Measurements from ENCODE around the gene PRR15. TPM values are rescaled to one million over a fixed set of nuclear protein-coding genes. Genes with fewer than 3 reads are reported as not detected.
"Not testable (repeated sequence)": the region's sequence is repeated elsewhere in the genome, so short reads cannot be mapped to it uniquely, and the experiment has no call there.

PRR15 gene
- not detected in 2 replicates for total RNA-seq (2014; rRNA removed; shearing (Covaris generic))

GRCh38 chr7:29563590-29564495 lies at the start of gene PRR15:
Gene PRR15 (plus strand): TSS chr7:29563835. CDS start chr7:29566330, 2,495 bp downstream.
- Histone ChIP-seq H3K27ac (no peak within 1 kb of the TSS), H3K4me1 (replicated peaks) (peaks cover 26% of the 10 kb centered on the region), H3K27me3 (replicated peaks) (peaks cover 85% of the 10 kb centered on the region), H3K4me3 (peak within 1 kb of the TSS; percentile 32), H3K9me3 (replicated peaks) (no peaks in the 10 kb centered on the region; the same call in 1 of the 2 replicates), H3K36me3 (no peaks in the 10 kb centered on the region)
- no peak for DNase-seq (ENCODE audit: low read depth in 1 of 2, low spot score in 2 of 2)

- Histone ChIP-seq H3K27ac (no peak overlapping the region), H3K4me1 (replicated peaks) (no peaks in the 10 kb centered on the region), H3K4me3 (no peak overlapping the region), H3K9me3 (replicated peaks) (no peaks in the 10 kb centered on the region), H3K36me3 (no peaks in the 10 kb centered on the region), H3K27me3 (replicated peaks) (no peaks in the 10 kb centered on the region; the same call in 1 of the 2 replicates)
- no peak for DNase-seq (ENCODE audit: low read depth in 1 of 2, low spot score in 2 of 2)
Observed at GRCh38 chr7:29516491-29516890, 47.1 kb upstream of the PRR15 start.

- Histone ChIP-seq H3K27ac (no peak overlapping the region), H3K27me3 (replicated peaks) (no peaks in the 10 kb centered on the region; the same call in 1 of the 2 replicates), H3K4me1 (replicated peaks) (no peaks in the 10 kb centered on the region), H3K4me3 (no peak overlapping the region), H3K9me3 (replicated peaks) (no peaks in the 10 kb centered on the region), H3K36me3 (no peaks in the 10 kb centered on the region)
- DNase-seq (ENCODE audit: low read depth in 1 of 2, low spot score in 2 of 2) = no peak
Observed at GRCh38 chr7:29518616-29519015, 45.0 kb upstream of the PRR15 start.

GRCh38 chr7:29523728-29524127 lies 39.9 kb upstream of the PRR15 start:
- no peaks in the 10 kb centered on the region for H3K9me3 ChIP-seq (replicated peaks)
- DNase-seq (ENCODE audit: low read depth in 1 of 2, low spot score in 2 of 2) = no peak
- no peaks in the 10 kb centered on the region; the same call in 1 of the 2 replicates for H3K27me3 ChIP-seq (replicated peaks)
- no peaks in the 10 kb centered on the region for H3K4me1 ChIP-seq (replicated peaks)
- H3K4me3 ChIP-seq = no peak overlapping the region
- H3K27ac ChIP-seq = no peak overlapping the region
- no peaks in the 10 kb centered on the region for H3K36me3 ChIP-seq

- no peaks in the 10 kb centered on the region for H3K27me3 ChIP-seq (replicated peaks)
- no peak overlapping the region for H3K27ac ChIP-seq
- H3K36me3 ChIP-seq = no peaks in the 10 kb centered on the region
- H3K4me3 ChIP-seq = no peak overlapping the region
- no peaks in the 10 kb centered on the region for H3K9me3 ChIP-seq (replicated peaks)
- no peak for DNase-seq (ENCODE audit: low read depth in 1 of 2, low spot score in 2 of 2)
- no peaks in the 10 kb centered on the region for H3K4me1 ChIP-seq (replicated peaks)
Observed at GRCh38 chr7:29527505-29528108, 36.0 kb upstream of the PRR15 start.

GRCh38 chr7:29528526-29528925 lies 35.1 kb upstream of the PRR15 start:
- H3K9me3 ChIP-seq (replicated peaks); H3K36me3 ChIP-seq; DNase-seq (ENCODE audit: low read depth in 1 of 2, low spot score in 2 of 2); H3K4me1 ChIP-seq (replicated peaks); H3K27ac ChIP-seq; H3K4me3 ChIP-seq; H3K27me3 ChIP-seq (replicated peaks): not testable (repeated sequence)

- no peak overlapping the region for H3K4me3 ChIP-seq
- H3K27ac ChIP-seq = no peak overlapping the region
- H3K27me3 ChIP-seq (replicated peaks) = no peaks in the 10 kb centered on the region; the same call in 1 of the 2 replicates
- H3K4me1 ChIP-seq (replicated peaks) = no peaks in the 10 kb centered on the region
- no peak for DNase-seq (ENCODE audit: low read depth in 1 of 2, low spot score in 2 of 2)
- no peaks in the 10 kb centered on the region for H3K36me3 ChIP-seq
- no peaks in the 10 kb centered on the region for H3K9me3 ChIP-seq (replicated peaks)
Observed at GRCh38 chr7:29538389-29538788, 25.2 kb upstream of the PRR15 start.

GRCh38 chr7:29539471-29539870 lies 24.2 kb upstream of the PRR15 start:
- DNase-seq (ENCODE audit: low read depth in 1 of 2, low spot score in 2 of 2) = no peak
- H3K4me1 ChIP-seq (replicated peaks) = no peaks in the 10 kb centered on the region

GRCh38 chr7:29547421-29547820 lies 16.2 kb upstream of the PRR15 start:
- Histone ChIP-seq H3K27ac (no peak overlapping the region), H3K4me3 (no peak overlapping the region), H3K36me3 (no peaks in the 10 kb centered on the region), H3K27me3 (replicated peaks) (peaks cover 15% of the 10 kb centered on the region), H3K4me1 (replicated peaks) (no peaks in the 10 kb centered on the region), H3K9me3 (replicated peaks) (no peaks in the 10 kb centered on the region)
- no peak for DNase-seq (ENCODE audit: low read depth in 1 of 2, low spot score in 2 of 2)

More at GRCh38 chr7:29539471-29539870, 24.2 kb upstream of the PRR15 start:
- Histone ChIP-seq H3K4me3 (no peak overlapping the region), H3K27ac (no peak overlapping the region), H3K27me3 (replicated peaks) (no peaks in the 10 kb centered on the region; the same call in 1 of the 2 replicates), H3K9me3 (replicated peaks) (no peaks in the 10 kb centered on the region), H3K36me3 (no peaks in the 10 kb centered on the region)

- Histone ChIP-seq H3K27me3 (replicated peaks) (peaks cover 24% of the 10 kb centered on the region), H3K36me3 (no peaks in the 10 kb centered on the region), H3K4me1 (replicated peaks) (no peaks in the 10 kb centered on the region), H3K4me3 (no peak overlapping the region), H3K27ac (no peak overlapping the region), H3K9me3 (replicated peaks) (no peaks in the 10 kb centered on the region)
- DNase-seq (ENCODE audit: low read depth in 1 of 2, low spot score in 2 of 2) = no peak
Observed at GRCh38 chr7:29548823-29549222, 14.8 kb upstream of the PRR15 start.

- Histone ChIP-seq H3K4me1 (replicated peaks) (no peaks in the 10 kb centered on the region), H3K4me3 (no peak overlapping the region), H3K27me3 (replicated peaks) (peaks cover 31% of the 10 kb centered on the region), H3K27ac (no peak overlapping the region), H3K9me3 (replicated peaks) (no peaks in the 10 kb centered on the region), H3K36me3 (no peaks in the 10 kb centered on the region)
- DNase-seq (ENCODE audit: low read depth in 1 of 2, low spot score in 2 of 2) = no peak
Observed at GRCh38 chr7:29552392-29552791, 11.2 kb upstream of the PRR15 start.

- Histone ChIP-seq H3K27ac (no peak overlapping the region), H3K4me1 (replicated peaks) (no peaks in the 10 kb centered on the region), H3K36me3 (no peaks in the 10 kb centered on the region), H3K4me3 (no peak overlapping the region), H3K27me3 (replicated peaks) (peaks cover 34% of the 10 kb centered on the region), H3K9me3 (replicated peaks) (no peaks in the 10 kb centered on the region)
- no peak for DNase-seq (ENCODE audit: low read depth in 1 of 2, low spot score in 2 of 2)
Observed at GRCh38 chr7:29555061-29555460, 8.6 kb upstream of the PRR15 start.

GRCh38 chr7:29556405-29557195 lies 7.0 kb upstream of the PRR15 start:
- Histone ChIP-seq H3K4me3 (no peak overlapping the region), H3K27ac (no peak overlapping the region), H3K27me3 (replicated peaks) (peaks cover 41% of the 10 kb centered on the region), H3K4me1 (replicated peaks) (no peaks in the 10 kb centered on the region), H3K36me3 (no peaks in the 10 kb centered on the region), H3K9me3 (replicated peaks) (no peaks in the 10 kb centered on the region)
- no peak for DNase-seq (ENCODE audit: low read depth in 1 of 2, low spot score in 2 of 2)
